Stimulated activated CD8-positive, alpha-beta memory T cell treated with anti-CD3 and anti-CD28 coated beads, Interleukin-12 subunit alpha, Interleukin-12 subunit beta, amount 100 ng/mL, for 1 hour (primary cell): ENCODE results near the gene CC2D1A.

Experiments
- DNase-seq: peaks from one replicate; pipeline ENCODE4 v3.0.0-alpha.2; 2020; ENCODE audit warnings: low read depth

CC2D1A gene

GRCh38 chr19:13937479-13938300, 31.7 kb downstream of the CC2D1A start:
- no peak for DNase-seq

- DNase-seq = no peak
Measured at GRCh38 chr19:13938301-13939064, 32.5 kb downstream of the CC2D1A start, which contains the start of gene PODNL1. TSS of gene PODNL1 (minus strand) at chr19:13938417. CDS start at chr19:13938181, 236 bp downstream.

- no peak for DNase-seq
Measured at GRCh38 chr19:13942023-13942684, 36.2 kb downstream of the CC2D1A start.

- DNase-seq = no peak
Measured at GRCh38 chr19:13946414-13946813, 40.4 kb downstream of the CC2D1A start.

GRCh38 chr19:13951043-13951442, 45.0 kb downstream of the CC2D1A start:
- no peak for DNase-seq

GRCh38 chr19:13951799-13952153, 45.8 kb downstream of the CC2D1A start:
- no peak for DNase-seq

GRCh38 chr19:13952154-13952930, 46.3 kb downstream of the CC2D1A start, which contains the start of gene DCAF15:
TSS of gene DCAF15 (plus strand) at chr19:13952509. CDS start at chr19:13952513, 4 bp downstream.
- peak; percentile 98 for DNase-seq

GRCh38 chr19:13952931-13953531, 47.0 kb downstream of the CC2D1A start:
- no peak for DNase-seq

GRCh38 chr19:13954185-13954584, 48.2 kb downstream of the CC2D1A start:
- no peak for DNase-seq

GRCh38 chr19:13955662-13956364, 49.8 kb downstream of the CC2D1A start:
- no peak for DNase-seq

- no peak for DNase-seq
Measured at GRCh38 chr19:13956365-13956744, 50.4 kb downstream of the CC2D1A start.

- DNase-seq = no peak
Measured at GRCh38 chr19:13957051-13957450, 51.0 kb downstream of the CC2D1A start.

- no peak for DNase-seq
Measured at GRCh38 chr19:13958043-13958442, 52.0 kb downstream of the CC2D1A start.

- DNase-seq = no peak
Measured at GRCh38 chr19:13959141-13959961, 53.4 kb downstream of the CC2D1A start.

GRCh38 chr19:13959962-13960862, 54.2 kb downstream of the CC2D1A start:
- no peak for DNase-seq

- DNase-seq = no peak
Measured at GRCh38 chr19:13960863-13961784, 55.1 kb downstream of the CC2D1A start.

GRCh38 chr19:13961826-13962698, 56.1 kb downstream of the CC2D1A start:
- DNase-seq = no peak
